ENCODE results near the gene USP6NL. TPM values are rescaled to one million over a fixed set of nuclear protein-coding genes. Genes with fewer than 3 reads are reported as not detected.
"Not testable (repeated sequence)": the region's sequence is repeated elsewhere in the genome, so short reads cannot be mapped to it uniquely, and the experiment has no call there.

USP6NL gene
- polyA plus RNA-seq, 3 donors, result 3.2 to 8.8 (median 4.9) TPM

- 84 to 91% (median 90%) methylated on average over 11 of the region's 11 CpGs for WGBS, 3 donors
- no peak overlapping the region for H3K27ac ChIP-seq (ENCODE audit: low read depth, low read length)
Measured at GRCh38 chr10:11444155-11444530, 167.3 kb downstream of the USP6NL start.

- H3K27ac ChIP-seq (ENCODE audit: low read depth, low read length), result no peak overlapping the region
- WGBS, 3 donors, result 91 to 96% (median 94%) methylated on average over 23 of the region's 23 CpGs
Measured at GRCh38 chr10:11443468-11444154, 167.8 kb downstream of the USP6NL start.

- 88 to 92% (median 89%) methylated on average over 16 of the region's 16 CpGs for WGBS, 3 donors
- H3K27ac ChIP-seq (ENCODE audit: low read depth, low read length), result no peak overlapping the region
Measured at GRCh38 chr10:11442001-11442773, 169.3 kb downstream of the USP6NL start.

- no peak overlapping the region for H3K27ac ChIP-seq (ENCODE audit: low read depth, low read length)
- 82 to 87% (median 87%) methylated on average over 16 of the region's 16 CpGs for WGBS, 3 donors
Measured at GRCh38 chr10:11441151-11441535, 170.3 kb downstream of the USP6NL start.

GRCh38 chr10:11440250-11441150 lies 170.9 kb downstream of the USP6NL start:
- H3K27ac ChIP-seq (ENCODE audit: low read depth, low read length), result no peak overlapping the region
- WGBS, 3 donors, result 74 to 82% (median 76%) methylated on average over 15 of the region's 15 CpGs

- no peak overlapping the region for H3K27ac ChIP-seq (ENCODE audit: low read depth, low read length)
- WGBS, 3 donors, result 86 to 90% (median 89%) methylated on average over 13 of the region's 13 CpGs
Measured at GRCh38 chr10:11439523-11440053, 171.9 kb downstream of the USP6NL start.

GRCh38 chr10:11437391-11438142 lies 173.9 kb downstream of the USP6NL start:
- H3K27ac ChIP-seq (ENCODE audit: low read depth, low read length), result no peak overlapping the region
- WGBS, 3 donors, result 74 to 84% (median 80%) methylated on average over 26 of the region's 26 CpGs

- 83 to 95% (median 94%) methylated on average over 13 of the region's 13 CpGs for WGBS, 3 donors
- not testable (repeated sequence) for H3K27ac ChIP-seq (ENCODE audit: low read depth, low read length)
Measured at GRCh38 chr10:11436445-11436844, 175.0 kb downstream of the USP6NL start.

- 44 to 61% (median 56%) methylated on average over 9 of the region's 9 CpGs for WGBS, 3 donors
Measured at GRCh38 chr10:11435581-11435981, 175.9 kb downstream of the USP6NL start.

GRCh38 chr10:11434324-11434723 lies 177.1 kb downstream of the USP6NL start:
- 17 to 59% (median 50%) methylated on average over 2 of the region's 2 CpGs for WGBS, 3 donors
- H3K27ac ChIP-seq (ENCODE audit: low read depth, low read length), result no peak overlapping the region

More at GRCh38 chr10:11435581-11435981, 175.9 kb downstream of the USP6NL start:
- H3K27ac ChIP-seq (ENCODE audit: low read depth, low read length), result no peak overlapping the region

- H3K27ac ChIP-seq (ENCODE audit: low read depth, low read length), result no peak overlapping the region
- 87 to 90% (median 89%) methylated on average over 11 of the region's 11 CpGs for WGBS, 3 donors
Measured at GRCh38 chr10:11433657-11434056, 177.8 kb downstream of the USP6NL start.

GRCh38 chr10:11431216-11431555 lies 180.3 kb downstream of the USP6NL start:
- no peak overlapping the region for H3K27ac ChIP-seq (ENCODE audit: low read depth, low read length)
- 61 to 86% (median 73%) methylated on average over 4 of the region's 4 CpGs for WGBS, 3 donors

GRCh38 chr10:11430421-11431215 lies 180.8 kb downstream of the USP6NL start:
- H3K27ac ChIP-seq (ENCODE audit: low read depth, low read length), result no peak overlapping the region
- 71 to 86% (median 77%) methylated on average over 23 of the region's 23 CpGs for WGBS, 3 donors

GRCh38 chr10:11429439-11430052 lies 181.9 kb downstream of the USP6NL start:
- H3K27ac ChIP-seq (ENCODE audit: low read depth, low read length), result no peak overlapping the region
- 84 to 89% (median 87%) methylated on average over 8 of the region's 8 CpGs for WGBS, 3 donors

- 67 to 78% (median 68%) methylated on average over 2 of the region's 2 CpGs for WGBS, 3 donors
- no peak overlapping the region for H3K27ac ChIP-seq (ENCODE audit: low read depth, low read length)
Measured at GRCh38 chr10:11425676-11426075, 185.8 kb downstream of the USP6NL start.

GRCh38 chr10:11425296-11425610 lies 186.2 kb downstream of the USP6NL start:
- H3K27ac ChIP-seq (ENCODE audit: low read depth, low read length), result no peak overlapping the region
- WGBS, 3 donors, result 71 to 91% (median 82%) methylated on average over 3 of the region's 3 CpGs
